Adrenal gland (tissue), 12 donors: ENCODE results near the gene SASH1. TPM values are rescaled to one million over a fixed set of nuclear protein-coding genes. Genes with fewer than 3 reads are reported as not detected.

Source experiments
- DNase-seq, 7 donors: peaks; one replicate each; pipeline ENCODE4 v3.0.0-alpha.2; 2019 to 2020
- H3K27ac ChIP-seq, 5 donors: fragments of 200-600 bp; sonication (generic) in 4 of 5; 1 replicate in 3 of 5; 2 replicates in 2 of 5; pipeline versions ENCODE4 v1.5.1 to v1.8.0; 2016 to 2020; ENCODE audit warnings: mild to moderate bottlenecking in 1 of 5
- H3K27me3 ChIP-seq: fragments of 200-600 bp; 2 replicates; pipeline ENCODE4 v1.8.0; 2021
- H3K36me3 ChIP-seq, 2 donors: fragments of 200-600 bp; replicated peaks in 1 of 2; 1 replicate in 1 of 2; 2 replicates in 1 of 2; pipeline versions ENCODE4 v1.5.1 to v1.8.0; 2018 to 2022
- H3K4me1 ChIP-seq, 2 donors: fragments of 200-600 bp; replicated peaks in 1 of 2; 1 replicate in 1 of 2; 2 replicates in 1 of 2; pipeline versions ENCODE4 v1.5.1 to v1.8.0; 2018 to 2021
- H3K4me3 ChIP-seq, 4 donors: fragments of 200-600 bp; sonication (generic) in 3 of 4; one replicate each; pipeline ENCODE4 v1.5.1; 2016 to 2018
- H3K9me3 ChIP-seq, 3 donors: fragments of 200-600 bp; sonication (generic) in 1 of 3; replicated peaks in 1 of 3; 1 replicate in 2 of 3; 2 replicates in 1 of 3; pipeline versions ENCODE4 v1.5.1 to v1.8.0; 2016 to 2021
- POLR2A ChIP-seq, 2 donors: fragments of 450-650 bp; IDR thresholded peaks; one replicate each; pipeline ENCODE4 v1.6.1; 2017; ENCODE audit warnings: antibody characterized with exemption in 2 of 2, mild to moderate bottlenecking in 2 of 2, moderate library complexity in 1 of 2
- WGBS, 4 donors: extraction: QIAGEN DNeasy Blood & Tissue Kit in 2 of 4; methylation state at CpG; one replicate each; pipeline versions ENCODE4 v1.1.5 to v1.1.7; 2013 to 2017; 5-methylcytosine and 5-hydroxymethylcytosine counted together
- intact Hi-C, 2 donors: fragments of 100-400 bp; cut with DNase I; formaldehyde crosslinking; loops; one replicate each; pipeline versions ENCODE4 v1.14.1 to v1.15.0; 2022 to 2023
- polyA plus RNA-seq, 3 donors: library from polyadenylated mRNA; stranded (reverse); fragments of 200-250 nt in 2 of 3; fragments of 350-450 nt in 1 of 3; fragmentation: Illumina TruSeq in 1 of 3; extraction: RNeasy Lipid Tissue Mini Kit (QIAGEN cat#74804) in 1 of 3; gene quantifications; one replicate each; pipeline ENCODE4 v1.2.3, GENCODE V29; 2013 to 2014
- total RNA-seq, 9 donors: library from RNA; depleted of rRNA in 4 of 9; stranded (reverse); fragments of >200 nt in 4 of 9; fragments of 120-200 nt in 1 of 9; fragmentation: NEBNext Ultra II Directional in 1 of 9; extraction: Animal tissue kit (Norgen Biotek cat#: 25700) in 1 of 9; gene quantifications; one replicate each; pipeline versions ENCODE4 v1.1.0 to v1.2.4, GENCODE V29; 2013 to 2023
- TF ChIP-seq, protein P1 (sequence below), 6 experiments: fragments of 450-650 bp in 4 of 6; fragments of 200-600 bp in 2 of 6; sonication (generic) in 1 of 6; IDR thresholded peaks; 1 replicate in 5 of 6; 2 replicates in 1 of 6; pipeline versions ENCODE4 v1.5.1 to v1.8.0; 2016 to 2021; ENCODE audit warnings: antibody characterized with exemption in 6 of 6, mild to moderate bottlenecking in 2 of 6, moderate library complexity in 1 of 6
- donor health status: healthy with polysubstance abuse.
- donor health status: Bipolar disorder and iron deficiency.
- donor health status: DM: yes; HTN: yes; CAD: no.
- donor health status: DM: no; HTN: no; CAD: no.
- donor health status: DM: no; HTN: no; CAD: no.
- donor health status: DM: yes; HTN: yes; CAD: no.

The SASH1 gene
- total and polyA plus RNA-seq, 12 donors = 5.5 to 30.7 (median 16.7) TPM

DNA sequence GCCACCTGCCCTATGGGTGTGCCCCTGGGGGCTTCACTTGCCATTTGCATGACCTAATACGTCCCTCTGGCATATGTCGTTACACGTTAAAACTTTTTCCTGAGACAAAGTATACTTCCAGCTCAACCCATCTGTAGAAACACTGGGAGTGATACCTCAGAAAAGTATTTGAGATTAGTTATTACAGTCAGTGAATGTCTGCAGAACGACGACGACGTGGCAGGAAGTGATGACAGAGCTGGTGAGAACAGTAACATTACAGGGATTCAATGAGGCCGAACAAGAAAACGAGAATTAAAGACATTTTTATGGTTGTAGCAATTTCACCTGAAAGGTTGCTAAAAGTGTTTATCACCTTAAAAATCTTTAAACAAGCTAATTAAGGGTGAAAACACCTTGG lies 40.2 kb downstream of the SASH1 start:
- intact Hi-C loops = no loop called here
- H3K4me3 ChIP-seq = no peak overlapping the region
- 75 to 82% (median 80%) methylated on average over 9 of the region's 9 CpGs for WGBS, 4 donors
- TF ChIP-seq POLR2A (IDR thresholded peaks at IDR 0.05) = no peak
- TF ChIP-seq, protein P1, sequence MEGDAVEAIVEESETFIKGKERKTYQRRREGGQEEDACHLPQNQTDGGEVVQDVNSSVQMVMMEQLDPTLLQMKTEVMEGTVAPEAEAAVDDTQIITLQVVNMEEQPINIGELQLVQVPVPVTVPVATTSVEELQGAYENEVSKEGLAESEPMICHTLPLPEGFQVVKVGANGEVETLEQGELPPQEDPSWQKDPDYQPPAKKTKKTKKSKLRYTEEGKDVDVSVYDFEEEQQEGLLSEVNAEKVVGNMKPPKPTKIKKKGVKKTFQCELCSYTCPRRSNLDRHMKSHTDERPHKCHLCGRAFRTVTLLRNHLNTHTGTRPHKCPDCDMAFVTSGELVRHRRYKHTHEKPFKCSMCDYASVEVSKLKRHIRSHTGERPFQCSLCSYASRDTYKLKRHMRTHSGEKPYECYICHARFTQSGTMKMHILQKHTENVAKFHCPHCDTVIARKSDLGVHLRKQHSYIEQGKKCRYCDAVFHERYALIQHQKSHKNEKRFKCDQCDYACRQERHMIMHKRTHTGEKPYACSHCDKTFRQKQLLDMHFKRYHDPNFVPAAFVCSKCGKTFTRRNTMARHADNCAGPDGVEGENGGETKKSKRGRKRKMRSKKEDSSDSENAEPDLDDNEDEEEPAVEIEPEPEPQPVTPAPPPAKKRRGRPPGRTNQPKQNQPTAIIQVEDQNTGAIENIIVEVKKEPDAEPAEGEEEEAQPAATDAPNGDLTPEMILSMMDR (IDR thresholded peaks at IDR 0.05) = no peak
- H3K9me3 ChIP-seq = no peaks in the 10 kb centered on the region
- no peaks in the 10 kb centered on the region for H3K27me3 ChIP-seq
- DNase-seq = no peak
- peaks cover 0 to 3% of the 10 kb centered on the region in 2 donors for H3K4me1 ChIP-seq
- no peak overlapping the region for H3K27ac ChIP-seq
- no peaks in the 10 kb centered on the region for H3K36me3 ChIP-seq

DNA sequence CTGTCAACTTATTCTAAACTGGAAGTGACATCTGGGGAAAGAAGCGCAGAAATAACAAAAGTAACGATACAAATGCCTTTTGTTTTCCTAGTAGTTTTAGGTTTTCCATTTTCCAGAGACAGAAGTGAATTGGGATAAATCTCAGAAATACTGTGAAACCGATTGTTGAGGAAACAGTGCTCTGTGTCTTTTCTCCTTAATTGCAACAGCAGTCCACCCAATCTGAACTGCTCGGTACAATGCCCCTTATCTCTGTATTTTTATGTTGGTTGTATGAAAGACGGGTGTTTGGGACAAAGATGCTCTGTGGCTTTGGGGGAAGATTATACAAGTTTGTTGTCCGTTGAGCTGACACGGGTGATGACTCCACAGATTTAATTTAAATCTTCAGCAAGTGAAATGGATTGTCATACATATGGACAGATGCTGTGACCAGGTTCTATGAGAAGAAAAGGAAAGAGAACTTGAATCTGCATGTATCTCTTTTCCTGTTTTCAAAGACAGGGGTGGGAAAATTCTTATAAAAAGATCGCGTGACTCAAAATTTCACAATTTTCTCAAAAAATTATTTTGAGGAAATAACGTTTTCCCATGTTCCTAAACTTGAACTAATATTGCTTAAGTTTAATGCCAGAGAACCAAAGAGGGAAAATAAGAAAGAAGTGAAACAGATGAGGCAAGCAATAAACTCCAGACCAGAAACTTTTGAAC lies 41.2 kb downstream of the SASH1 start:
- intact Hi-C loops = no loop called here
- H3K4me1 ChIP-seq = peaks cover 0 to 3% of the 10 kb centered on the region in 2 donors
- peak in 1 of 7 donors; percentile 30 for DNase-seq
- H3K4me3 ChIP-seq = no peak overlapping the region
- no peaks in the 10 kb centered on the region for H3K9me3 ChIP-seq
- no peak for TF ChIP-seq POLR2A (IDR thresholded peaks at IDR 0.05)
- TF ChIP-seq, protein P1 (IDR thresholded peaks at IDR 0.05) = no peak
- 61 to 66% (median 63%) methylated on average over 10 of the region's 10 CpGs for WGBS, 4 donors
- H3K27me3 ChIP-seq = no peaks in the 10 kb centered on the region
- H3K27ac ChIP-seq = peak overlapping the region in 1 of 5 donors; percentile 50
- no peaks in the 10 kb centered on the region for H3K36me3 ChIP-seq

GRCh38 chr6:148385379-148385778 lies 42.7 kb downstream of the SASH1 start:
- Histone ChIP-seq H3K27me3 (no peaks in the 10 kb centered on the region), H3K36me3 (no peaks in the 10 kb centered on the region), H3K4me1 (peaks cover 0 to 3% of the 10 kb centered on the region in 2 donors), H3K27ac (no peak overlapping the region), H3K4me3 (no peak overlapping the region), H3K9me3 (no peaks in the 10 kb centered on the region)
- TF ChIP-seq POLR2A (IDR thresholded peaks at IDR 0.05) = no peak
- TF ChIP-seq, protein P1 (IDR thresholded peaks at IDR 0.05) = no peak
- intact Hi-C loops = no loop called here
- 48 to 70% (median 64%) methylated on average over 2 of the region's 2 CpGs for WGBS, 4 donors
- DNase-seq = no peak

GRCh38 chr6:148388521-148388920 lies 45.9 kb downstream of the SASH1 start:
- intact Hi-C loops = no loop called here
- no peak for TF ChIP-seq POLR2A (IDR thresholded peaks at IDR 0.05)
- TF ChIP-seq, protein P1 (IDR thresholded peaks at IDR 0.05) = no peak
- no peak for DNase-seq
- H3K9me3 ChIP-seq = no peaks in the 10 kb centered on the region
- no peak overlapping the region for H3K27ac ChIP-seq
- WGBS, 4 donors = 73 to 85% (median 77%) methylated on average over 5 of the region's 5 CpGs
- H3K27me3 ChIP-seq = no peaks in the 10 kb centered on the region
- no peak overlapping the region for H3K4me3 ChIP-seq
- no peaks in the 10 kb centered on the region for H3K36me3 ChIP-seq
- H3K4me1 ChIP-seq = peaks cover 0 to 3% of the 10 kb centered on the region in 2 donors
